PFSK-1 (cell line): ENCODE results near the gene TP63.

Source experiments
- FOXP2 ChIP-seq: optimal IDR thresholded peaks from 2 replicates; pipeline ENCODE3; 2011; ENCODE audit warnings: borderline replicate concordance, control low read depth, inconsistent platforms; ENCODE audit not compliant: insufficient read depth; ENCODE audit errors: extremely low read length, extremely low read depth
- POLR2AphosphoS5 ChIP-seq: IDR thresholded peaks from 2 replicates; pipeline ENCODE4 v1.6.1; 2012; ENCODE audit warnings: low read depth, mild to moderate bottlenecking, control low read depth, low read length, moderate library complexity
- SIN3A ChIP-seq: IDR thresholded peaks from 2 replicates; pipeline ENCODE4 v1.6.1; 2012; ENCODE audit warnings: mild to moderate bottlenecking, low read length, moderate library complexity, borderline replicate concordance; ENCODE audit not compliant: insufficient read depth
- TAF1 ChIP-seq: IDR thresholded peaks from 2 replicates; pipeline ENCODE4 v1.6.1; 2012; ENCODE audit warnings: low read length, control low read depth, borderline replicate concordance; ENCODE audit not compliant: insufficient read depth
- TF ChIP-seq, protein P1 (sequence below), 2 experiments: IDR thresholded peaks; 2 replicates each; pipeline versions ENCODE4 v1.6.1 to v1.8.0; 2011 to 2012; ENCODE audit warnings: low read depth in 2 of 2, low read length in 2 of 2, control low read depth in 1 of 2, inconsistent platforms in 1 of 2, mild to moderate bottlenecking in 1 of 2, moderate library complexity in 1 of 2; ENCODE audit not compliant: insufficient read depth in 1 of 2

The TP63 gene

DNA sequence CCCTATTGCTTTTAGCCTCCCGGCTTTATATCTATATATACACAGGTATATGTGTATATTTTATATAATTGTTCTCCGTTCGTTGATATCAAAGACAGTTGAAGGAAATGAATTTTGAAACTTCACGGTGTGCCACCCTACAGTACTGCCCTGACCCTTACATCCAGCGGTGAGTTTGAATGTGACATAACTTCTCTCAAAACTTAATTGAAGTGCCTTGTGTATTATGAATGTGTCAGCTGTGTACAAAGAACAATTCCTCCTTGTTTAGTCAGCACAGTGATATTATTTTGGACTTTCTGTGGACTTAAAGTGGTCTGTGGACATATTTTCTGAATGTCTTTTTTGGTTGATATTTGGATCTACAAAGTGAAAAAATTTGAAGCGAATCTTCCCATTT is 220 bp downstream of the TP63 start:
- TF ChIP-seq TAF1 (no peak), SIN3A (no peak), FOXP2 (no peak), POLR2AphosphoS5 (no peak)
- TF ChIP-seq, protein P1, sequence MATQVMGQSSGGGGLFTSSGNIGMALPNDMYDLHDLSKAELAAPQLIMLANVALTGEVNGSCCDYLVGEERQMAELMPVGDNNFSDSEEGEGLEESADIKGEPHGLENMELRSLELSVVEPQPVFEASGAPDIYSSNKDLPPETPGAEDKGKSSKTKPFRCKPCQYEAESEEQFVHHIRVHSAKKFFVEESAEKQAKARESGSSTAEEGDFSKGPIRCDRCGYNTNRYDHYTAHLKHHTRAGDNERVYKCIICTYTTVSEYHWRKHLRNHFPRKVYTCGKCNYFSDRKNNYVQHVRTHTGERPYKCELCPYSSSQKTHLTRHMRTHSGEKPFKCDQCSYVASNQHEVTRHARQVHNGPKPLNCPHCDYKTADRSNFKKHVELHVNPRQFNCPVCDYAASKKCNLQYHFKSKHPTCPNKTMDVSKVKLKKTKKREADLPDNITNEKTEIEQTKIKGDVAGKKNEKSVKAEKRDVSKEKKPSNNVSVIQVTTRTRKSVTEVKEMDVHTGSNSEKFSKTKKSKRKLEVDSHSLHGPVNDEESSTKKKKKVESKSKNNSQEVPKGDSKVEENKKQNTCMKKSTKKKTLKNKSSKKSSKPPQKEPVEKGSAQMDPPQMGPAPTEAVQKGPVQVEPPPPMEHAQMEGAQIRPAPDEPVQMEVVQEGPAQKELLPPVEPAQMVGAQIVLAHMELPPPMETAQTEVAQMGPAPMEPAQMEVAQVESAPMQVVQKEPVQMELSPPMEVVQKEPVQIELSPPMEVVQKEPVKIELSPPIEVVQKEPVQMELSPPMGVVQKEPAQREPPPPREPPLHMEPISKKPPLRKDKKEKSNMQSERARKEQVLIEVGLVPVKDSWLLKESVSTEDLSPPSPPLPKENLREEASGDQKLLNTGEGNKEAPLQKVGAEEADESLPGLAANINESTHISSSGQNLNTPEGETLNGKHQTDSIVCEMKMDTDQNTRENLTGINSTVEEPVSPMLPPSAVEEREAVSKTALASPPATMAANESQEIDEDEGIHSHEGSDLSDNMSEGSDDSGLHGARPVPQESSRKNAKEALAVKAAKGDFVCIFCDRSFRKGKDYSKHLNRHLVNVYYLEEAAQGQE (IDR thresholded peaks at IDR 0.05; ENCODE audit: insufficient read depth in 1 of 2, low read depth in 2 of 2, low read length in 2 of 2), result no peak

DNA sequence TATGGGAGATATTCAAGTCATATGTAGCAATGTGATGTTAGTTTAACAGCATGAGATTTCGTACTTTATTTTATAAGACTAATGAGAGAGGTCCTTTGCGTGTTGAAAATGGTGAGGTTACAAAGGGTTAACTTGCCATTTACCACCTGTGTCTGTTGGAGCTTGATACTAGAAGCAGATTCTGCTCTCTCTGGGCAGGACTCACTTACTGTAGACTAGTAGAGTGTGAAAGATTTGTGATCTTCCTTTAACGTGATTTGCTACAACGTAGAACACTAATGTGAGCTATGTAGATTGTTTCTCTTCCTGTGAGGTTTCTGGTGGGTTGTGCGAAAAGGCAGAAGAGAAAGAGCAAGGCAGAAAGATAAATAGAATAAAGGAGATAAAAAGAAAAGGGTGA is 1.1 kb downstream of the TP63 start:
- TF ChIP-seq SIN3A (no peak), TAF1 (no peak), POLR2AphosphoS5 (no peak)
- TF ChIP-seq, protein P1 (IDR thresholded peaks at IDR 0.05; ENCODE audit: insufficient read depth in 1 of 2, low read depth in 2 of 2, low read length in 2 of 2), result no peak

DNA sequence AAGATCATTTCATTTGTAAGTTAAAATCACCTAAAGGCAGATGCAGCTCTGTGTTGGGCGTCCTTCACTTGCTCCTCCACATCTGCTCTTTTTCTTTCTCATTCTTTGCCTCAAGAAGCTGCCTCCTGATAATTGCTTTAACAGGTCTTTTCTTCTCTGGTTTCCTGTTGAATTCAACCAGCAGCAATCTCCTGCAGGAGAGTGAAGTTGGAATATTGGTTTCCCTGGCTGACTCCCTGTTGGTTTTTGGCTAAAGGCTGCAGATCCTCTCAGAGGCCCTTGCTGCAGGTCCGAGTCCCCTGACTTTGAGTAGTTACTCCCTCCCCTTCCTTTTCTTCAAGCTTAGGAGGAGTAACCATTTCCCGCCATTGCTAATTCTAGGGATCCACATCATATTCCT is 4.2 kb downstream of the TP63 start:
- TF ChIP-seq SIN3A, result no peak
- no peak for TF ChIP-seq POLR2AphosphoS5
- no peak for TF ChIP-seq FOXP2
- no peak for TF ChIP-seq TAF1

DNA sequence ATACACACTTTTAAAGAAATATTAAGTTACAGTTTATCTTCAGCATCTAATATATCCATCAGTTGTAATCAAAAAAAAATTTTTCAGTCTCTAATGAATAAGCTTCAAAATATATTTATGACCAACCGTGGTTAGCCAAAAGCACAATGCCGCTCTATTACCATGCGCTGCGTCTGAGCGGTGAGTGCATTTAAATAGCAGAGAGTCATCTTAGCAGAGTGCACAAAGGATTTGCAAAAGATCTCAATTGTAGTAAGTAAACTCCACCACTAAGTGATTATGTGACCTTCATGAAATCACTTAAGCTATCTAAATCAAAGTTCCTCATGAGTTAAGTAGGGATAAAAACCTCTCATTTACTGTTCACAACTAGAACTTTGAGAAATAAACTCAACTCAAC is 4.9 kb downstream of the TP63 start:
- TF ChIP-seq, protein P1 (IDR thresholded peaks at IDR 0.05; ENCODE audit: insufficient read depth in 1 of 2, low read depth in 2 of 2, low read length in 2 of 2), result no peak
- TF ChIP-seq TAF1 (no peak), FOXP2 (no peak), POLR2AphosphoS5 (no peak)

DNA sequence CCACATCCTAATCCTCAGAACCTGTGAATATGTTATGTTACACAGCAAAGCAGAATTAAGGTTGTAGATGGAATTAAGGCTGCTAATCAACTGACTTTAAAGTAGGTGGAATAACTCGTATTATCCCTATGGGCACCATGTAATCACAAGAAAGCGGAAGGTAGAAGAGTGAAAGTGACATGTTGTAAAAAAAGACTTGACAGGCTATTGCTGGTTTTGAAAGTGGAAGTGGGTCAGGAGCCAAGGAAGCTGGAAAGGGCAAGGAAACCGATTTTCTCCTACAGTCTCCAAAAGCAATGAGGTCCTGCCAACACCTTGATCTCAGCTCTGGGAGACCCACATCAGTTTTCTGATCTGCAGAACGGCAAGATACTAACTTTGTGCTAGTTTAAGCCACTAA is 6.6 kb downstream of the TP63 start:
- no peak for TF ChIP-seq TAF1
- TF ChIP-seq, protein P1 (IDR thresholded peaks at IDR 0.05; ENCODE audit: insufficient read depth in 1 of 2, low read depth in 2 of 2, low read length in 2 of 2), result no peak
